Inferior parietal cortex (tissue), 1 donor: ENCODE measurements around the gene KCNT2.
"Not testable (repeated sequence)": the region's sequence is repeated elsewhere in the genome, so short reads cannot be mapped to it uniquely, and the experiment has no call there.

Experiments used
- DNase-seq: peaks from one replicate; pipeline ENCODE4 v3.0.0-alpha.2; 2016; ENCODE audit errors: extremely low spot score

Gene KCNT2

GRCh38 chr1:196590959-196591358 is 17.3 kb downstream of the KCNT2 start:
- DNase-seq: no peak

- DNase-seq: no peak
Observed at GRCh38 chr1:196590012-196590708, 18.1 kb downstream of the KCNT2 start.

DNA sequence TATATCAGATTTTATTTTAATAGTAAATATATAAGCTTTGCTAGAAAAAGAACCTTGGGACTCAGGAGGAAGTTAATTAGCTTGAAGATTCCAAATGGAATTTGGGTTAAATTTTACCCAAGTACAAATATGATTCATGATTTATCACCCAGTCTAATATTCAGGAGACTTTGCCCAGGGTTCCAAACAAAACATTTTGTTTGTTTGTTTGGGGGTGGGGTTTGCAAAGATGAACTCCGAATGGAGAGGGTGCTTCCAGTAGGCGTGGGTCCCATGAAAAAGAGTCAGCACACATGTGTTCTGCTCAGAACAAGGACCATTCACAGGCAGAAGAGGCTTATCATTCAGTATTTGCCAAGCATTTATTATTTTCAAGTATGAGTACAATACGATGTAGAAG is 23.5 kb downstream of the KCNT2 start:
- no peak for DNase-seq

DNA sequence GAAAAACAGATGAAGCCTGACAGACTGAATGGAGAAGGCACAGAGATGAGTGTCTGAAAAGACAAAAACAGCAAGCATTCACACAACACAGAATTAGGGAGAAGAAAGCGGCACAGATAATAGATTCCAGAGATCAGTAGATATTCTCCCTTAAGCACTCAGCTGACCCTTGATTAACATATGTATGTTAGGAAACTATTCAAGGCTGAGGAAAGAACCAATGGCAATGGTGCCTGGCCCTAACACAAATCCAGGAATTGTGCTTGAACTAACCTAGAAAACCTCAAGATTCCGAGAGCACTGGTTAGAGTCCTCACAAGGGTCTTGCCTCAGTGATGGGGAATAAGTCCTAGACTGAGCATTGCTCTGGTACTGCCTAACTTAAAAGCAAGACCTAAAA is 30.9 kb downstream of the KCNT2 start:
- no peak for DNase-seq

DNA sequence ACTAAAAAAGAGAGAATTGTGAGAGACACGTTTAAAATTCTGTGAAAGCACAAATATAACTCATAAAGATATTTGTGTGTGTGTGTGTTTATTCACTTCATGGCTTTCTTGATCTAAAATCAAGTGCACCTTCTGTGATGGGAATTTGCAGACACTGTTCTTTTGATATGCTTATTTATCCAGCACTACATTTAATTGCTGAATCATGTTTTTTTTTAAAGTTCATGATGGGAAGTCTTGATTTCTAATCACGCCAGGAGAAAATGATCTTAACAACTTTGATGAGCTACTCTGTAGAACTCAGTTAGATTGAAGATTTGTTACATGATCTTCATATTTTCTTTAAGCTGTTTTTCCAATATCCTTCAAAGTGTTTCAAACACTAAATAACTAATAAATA is 35.0 kb downstream of the KCNT2 start:
- no peak for DNase-seq

DNA sequence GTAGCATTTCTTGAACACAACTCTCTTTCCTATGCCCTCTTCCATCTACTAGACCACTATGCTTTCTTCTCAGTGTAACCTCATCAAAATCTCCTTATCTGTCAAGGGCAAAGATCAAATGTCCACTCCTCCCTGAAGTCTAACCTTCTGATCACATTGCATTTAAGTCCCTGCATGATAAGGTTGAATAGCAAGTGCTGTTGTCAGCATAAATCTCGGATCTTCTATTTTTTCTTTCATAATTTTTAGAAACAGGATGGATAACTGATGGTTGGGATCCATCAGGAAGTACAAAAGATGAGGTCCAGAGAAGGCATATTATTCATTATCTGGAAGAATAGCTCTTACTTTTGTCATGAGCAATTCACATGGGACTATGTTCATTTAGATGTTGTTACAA is 41.0 kb downstream of the KCNT2 start:
- DNase-seq: no peak

- no peak for DNase-seq
Observed at GRCh38 chr1:196563768-196564167, 44.5 kb downstream of the KCNT2 start.

- no peak for DNase-seq
Observed at GRCh38 chr1:196559314-196559713, 48.9 kb downstream of the KCNT2 start.

GRCh38 chr1:196558411-196558810 is 49.8 kb downstream of the KCNT2 start:
- DNase-seq: no peak

- DNase-seq: no peak
Observed at GRCh38 chr1:196557797-196558196, 50.4 kb downstream of the KCNT2 start.

DNA sequence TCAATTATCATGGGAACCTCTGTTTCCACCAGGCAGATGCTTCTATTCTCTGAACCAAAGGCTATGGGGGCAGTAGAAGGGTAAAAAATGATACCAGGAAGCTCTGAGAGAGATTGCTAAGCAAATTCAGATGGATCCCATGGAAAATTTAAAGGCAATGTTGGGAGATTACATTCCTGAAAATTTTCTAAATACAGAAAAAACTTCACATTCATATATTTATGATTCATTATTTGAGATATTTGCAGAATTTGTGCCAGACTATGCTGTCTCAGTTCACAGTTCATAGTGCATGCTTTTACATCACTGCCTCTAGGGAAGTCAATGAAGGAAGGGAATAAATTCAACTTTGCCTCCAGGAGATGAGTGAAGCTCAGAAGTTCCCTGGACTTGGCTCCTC is 57.5 kb downstream of the KCNT2 start:
- DNase-seq: no peak

- DNase-seq: no peak
Observed at GRCh38 chr1:196546272-196547111, 61.7 kb downstream of the KCNT2 start.

- no peak for DNase-seq
Observed at GRCh38 chr1:196545222-196545621, 63.0 kb downstream of the KCNT2 start.

DNA sequence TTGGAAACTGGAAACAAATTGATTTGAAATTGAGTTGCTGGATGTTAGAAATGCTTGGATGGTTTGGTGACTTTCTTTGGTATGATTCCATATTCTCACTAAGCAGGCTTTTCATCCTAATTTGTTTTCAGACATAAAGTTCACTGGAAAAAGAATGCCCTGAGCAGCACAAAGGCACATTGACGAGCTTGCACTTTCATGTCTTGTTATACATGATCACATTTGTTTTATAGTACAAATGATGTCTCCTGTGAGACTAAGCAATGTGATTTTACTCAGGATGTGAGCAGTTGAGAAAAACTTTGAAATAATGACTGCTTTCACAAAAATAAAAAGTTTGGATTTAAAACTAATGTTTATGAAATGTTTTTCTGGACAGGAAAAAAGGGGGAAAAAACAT is 63.6 kb downstream of the KCNT2 start:
- DNase-seq: no peak

DNA sequence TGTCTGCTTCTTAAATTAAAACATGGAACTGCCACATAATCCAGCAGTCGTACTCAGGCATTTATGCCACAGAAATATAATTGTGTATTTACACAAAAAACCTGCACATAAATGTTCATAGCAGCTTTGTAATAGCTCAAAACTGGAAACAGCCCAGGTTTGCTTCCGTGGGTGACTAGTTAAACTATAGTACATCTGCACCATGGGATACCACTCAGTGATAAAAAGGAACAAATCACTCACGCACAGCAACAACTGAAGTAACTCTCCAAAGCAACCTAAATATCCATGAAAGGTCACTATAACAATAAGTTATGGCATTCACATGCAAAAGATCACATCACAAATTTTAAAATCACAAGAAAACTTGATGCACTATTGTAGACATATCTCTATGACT is 64.4 kb downstream of the KCNT2 start:
- DNase-seq: no peak

DNA sequence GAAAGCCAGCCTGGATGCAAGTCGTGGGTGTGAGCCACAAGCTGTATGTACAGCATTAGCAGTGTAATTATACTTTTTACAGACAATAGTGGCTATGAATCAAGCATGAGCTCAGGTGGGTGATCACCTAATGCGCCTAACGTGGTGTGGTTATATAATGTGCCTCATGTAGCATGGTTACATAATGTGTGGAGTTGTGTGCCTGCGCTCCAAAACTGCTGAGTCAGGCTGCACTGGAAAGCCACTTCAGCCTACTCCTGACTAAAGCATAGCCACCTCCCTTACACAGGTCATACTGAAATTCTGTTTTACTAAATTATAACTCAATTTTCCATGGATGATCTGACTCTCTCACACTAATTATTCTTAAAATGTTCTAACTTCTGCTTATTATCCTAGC is 69.8 kb downstream of the KCNT2 start:
- DNase-seq: no peak

DNA sequence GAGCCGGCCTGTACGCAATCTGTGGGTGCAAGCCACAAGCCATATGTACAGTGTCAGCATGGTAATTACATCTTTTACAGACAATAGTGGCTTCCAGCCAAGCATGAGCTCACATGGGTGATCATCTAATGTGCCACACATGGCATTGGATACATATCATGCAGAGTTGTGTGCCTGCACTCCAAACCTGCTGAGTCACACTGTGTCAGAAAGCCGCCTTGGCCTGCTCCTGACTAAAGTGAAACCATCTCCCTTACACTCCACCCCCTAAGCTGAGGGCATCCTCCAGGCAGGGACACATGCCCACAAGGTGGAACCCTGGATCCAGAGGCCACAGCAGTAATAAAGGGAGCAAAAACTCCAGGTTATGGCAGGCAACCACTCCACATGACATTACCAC is 72.5 kb downstream of the KCNT2 start:
- no peak for DNase-seq

DNA sequence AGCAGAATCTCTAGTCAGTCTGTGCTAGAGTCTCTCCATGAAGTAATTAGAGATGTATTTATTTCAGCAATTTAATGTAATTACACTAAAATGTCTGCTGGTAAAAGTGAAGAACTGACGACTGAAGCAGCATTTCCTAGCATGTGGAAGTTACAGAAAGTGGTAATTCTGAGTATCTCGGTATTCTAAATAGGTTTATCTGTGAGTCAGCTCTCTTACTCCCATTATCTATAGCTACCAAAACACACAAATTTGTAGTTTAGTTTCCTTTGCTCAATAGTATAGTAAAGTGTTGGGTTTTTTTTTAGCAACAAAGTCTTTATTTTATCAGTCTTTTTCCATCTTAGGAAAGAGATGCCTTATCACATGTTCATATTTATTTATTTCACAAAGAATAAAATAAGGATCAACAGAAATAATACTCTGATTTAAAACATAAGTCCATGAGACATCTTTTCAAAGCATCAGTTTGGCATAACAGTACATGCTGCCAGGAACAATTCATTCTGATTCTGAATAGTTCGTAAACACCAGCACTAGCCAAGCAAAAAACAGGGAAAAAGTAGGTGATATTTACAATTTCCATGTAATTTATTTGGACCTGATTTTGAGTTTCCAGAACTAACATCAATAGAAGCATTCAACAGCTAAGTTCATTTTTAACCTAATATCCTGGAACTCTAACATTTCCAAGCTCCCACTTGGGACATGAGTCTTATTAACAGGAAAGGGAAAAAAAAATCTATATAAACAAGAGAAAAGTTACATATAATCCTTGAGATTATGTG is 76.3 kb downstream of the KCNT2 start:
- DNase-seq: no peak

DNA sequence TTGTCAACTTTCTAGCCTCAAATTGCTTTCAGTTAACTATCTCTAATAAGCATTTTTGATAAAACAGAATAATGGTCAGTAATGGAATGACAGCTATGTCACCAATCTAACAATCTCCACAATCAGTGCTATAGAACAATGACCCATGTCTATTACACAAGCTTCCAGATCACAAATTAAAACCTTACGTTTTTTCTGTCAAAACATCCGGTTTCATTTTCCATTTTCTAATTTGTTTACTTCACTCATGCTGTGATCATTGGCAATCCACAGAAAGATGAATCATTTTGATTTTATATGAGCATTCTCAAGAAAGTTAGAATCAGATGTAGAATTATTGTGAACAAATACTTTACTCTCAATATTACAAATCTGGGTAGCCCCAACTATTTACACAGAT is 80.3 kb downstream of the KCNT2 start:
- DNase-seq: no peak

- not testable (repeated sequence) for DNase-seq
Observed at GRCh38 chr1:196522574-196523345, 85.5 kb downstream of the KCNT2 start.

- DNase-seq: no peak
Observed at GRCh38 chr1:196517193-196517592, 91.0 kb downstream of the KCNT2 start.

- DNase-seq: no peak
Observed at GRCh38 chr1:196516373-196516772, 91.9 kb downstream of the KCNT2 start.
